ENCODE measurements around the gene BAZ2A. TPM values are rescaled to one million over a fixed set of nuclear protein-coding genes. Genes with fewer than 3 reads are reported as not detected.

The BAZ2A gene
- total and polyA plus RNA-seq, 3 donors from 2014 or later = 134 to 316 (median 250) TPM

GRCh38 chr12:56671608-56672007 lies 41.5 kb upstream of the BAZ2A start:
- whole genome bisulfite sequencing, 2 donors = 88 to 90% methylated on average over 2 of the region's 2 CpGs
- TF ChIP-seq POLR2A (IDR thresholded peaks at IDR 0.05) = no peak
- TF ChIP-seq CTCF (IDR thresholded peaks at IDR 0.05) = no peak
- DNase-seq = no peak
- Histone ChIP-seq H3K4me3 (no peak overlapping the region), H3K27me3 (no peaks in the 10 kb centered on the region), H3K9me3 (no peaks in the 10 kb centered on the region), H3K36me3 (ENCODE audit: low read depth, missing control alignments) (no peaks in the 10 kb centered on the region), H3K27ac (no peak overlapping the region), H3K4me1 (peaks cover 10% of the 10 kb centered on the region)
- intact Hi-C loops (cut with DNase I; ENCODE audit: low total_unique reads) = no loop called here

DNA sequence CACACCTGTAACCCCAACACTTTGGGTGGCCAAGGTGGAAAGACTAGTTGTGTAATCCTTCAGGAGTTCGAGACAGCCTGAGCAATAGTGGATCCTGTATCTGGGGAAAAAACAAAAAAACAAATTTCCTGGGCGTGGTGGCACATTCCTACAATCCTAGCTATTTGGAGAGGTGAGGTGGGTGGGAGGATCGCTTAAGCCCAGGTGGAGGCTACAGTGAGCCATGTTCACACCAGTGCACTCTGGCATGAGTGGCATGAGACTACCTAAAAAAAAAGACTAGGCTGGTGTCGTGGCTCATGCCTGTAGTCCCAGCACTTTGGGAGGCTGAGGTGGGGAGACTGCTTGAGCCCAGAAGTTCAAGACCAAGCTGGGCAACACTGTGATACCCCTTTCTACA lies 40.7 kb upstream of the BAZ2A start:
- intact Hi-C loops (cut with DNase I; ENCODE audit: low total_unique reads) = no loop called here
- H3K9me3 ChIP-seq = no peaks in the 10 kb centered on the region
- H3K36me3 ChIP-seq (ENCODE audit: low read depth, missing control alignments) = no peaks in the 10 kb centered on the region
- TF ChIP-seq POLR2A (IDR thresholded peaks at IDR 0.05) (no peak), CTCF (IDR thresholded peaks at IDR 0.05) (no peak)
- no peaks in the 10 kb centered on the region for H3K27me3 ChIP-seq
- WGBS, 2 donors = 91 to 93% methylated on average over 4 of the region's 4 CpGs
- no peak overlapping the region for H3K4me3 ChIP-seq
- peaks cover 5% of the 10 kb centered on the region for H3K4me1 ChIP-seq
- DNase-seq = no peak
- H3K27ac ChIP-seq = no peak overlapping the region

- H3K27ac ChIP-seq = no peak overlapping the region
- H3K4me1 ChIP-seq = no peaks in the 10 kb centered on the region
- no peak for DNase-seq
- H3K27me3 ChIP-seq = no peaks in the 10 kb centered on the region
- intact Hi-C loops (cut with DNase I; ENCODE audit: low total_unique reads) = no loop called here
- H3K9me3 ChIP-seq = no peaks in the 10 kb centered on the region
- H3K36me3 ChIP-seq (ENCODE audit: low read depth, missing control alignments) = no peaks in the 10 kb centered on the region
- no peak for TF ChIP-seq POLR2A (IDR thresholded peaks at IDR 0.05)
- no peak for TF ChIP-seq CTCF (IDR thresholded peaks at IDR 0.05)
- WGBS, 2 donors = 72 to 85% methylated on average over 2 of the region's 2 CpGs
- no peak overlapping the region for H3K4me3 ChIP-seq
Observed at GRCh38 chr12:56668197-56668457, 38.0 kb upstream of the BAZ2A start.

DNA sequence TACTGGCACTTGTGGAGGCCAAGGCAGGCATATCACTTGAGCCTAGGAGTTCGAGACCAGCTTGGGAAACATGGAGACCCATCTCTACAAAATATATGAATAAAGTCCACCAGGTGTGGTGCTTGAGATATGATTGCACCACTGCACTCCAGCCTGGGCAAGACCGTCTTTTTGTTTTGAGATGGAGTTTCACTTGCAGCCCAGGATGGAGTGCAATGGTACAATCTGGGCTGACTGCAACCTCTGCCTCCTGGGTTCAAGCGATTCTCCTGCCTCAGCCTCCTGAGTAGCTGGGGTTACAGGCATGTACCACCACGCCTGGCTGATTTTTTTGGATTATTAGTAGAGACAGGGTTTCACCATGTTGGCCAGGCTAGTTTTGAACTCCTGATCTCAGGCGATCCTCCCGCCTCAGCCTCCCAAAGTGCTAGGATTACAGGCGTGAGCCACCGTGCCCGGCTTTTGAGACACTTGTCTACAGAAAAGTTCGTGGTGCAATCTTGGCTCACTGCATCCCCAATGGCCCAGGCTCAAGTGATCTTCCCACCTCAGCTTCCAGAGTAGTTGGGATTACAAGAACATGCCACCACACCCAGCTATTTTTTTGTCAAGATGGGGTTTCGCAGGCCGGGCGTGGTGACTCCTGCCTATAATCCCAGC lies 32.0 kb upstream of the BAZ2A start:
- H3K9me3 ChIP-seq = no peaks in the 10 kb centered on the region
- no peaks in the 10 kb centered on the region for H3K4me1 ChIP-seq
- H3K27ac ChIP-seq = no peak overlapping the region
- DNase-seq = no peak
- H3K36me3 ChIP-seq (ENCODE audit: low read depth, missing control alignments) = no peaks in the 10 kb centered on the region
- intact Hi-C loops (cut with DNase I; ENCODE audit: low total_unique reads) = no loop called here
- WGBS, 2 donors = 88 to 89% methylated on average over 13 of the region's 13 CpGs
- H3K4me3 ChIP-seq = no peak overlapping the region
- H3K27me3 ChIP-seq = no peaks in the 10 kb centered on the region
- TF ChIP-seq POLR2A (IDR thresholded peaks at IDR 0.05) (no peak), CTCF (IDR thresholded peaks at IDR 0.05) (no peak)

DNA sequence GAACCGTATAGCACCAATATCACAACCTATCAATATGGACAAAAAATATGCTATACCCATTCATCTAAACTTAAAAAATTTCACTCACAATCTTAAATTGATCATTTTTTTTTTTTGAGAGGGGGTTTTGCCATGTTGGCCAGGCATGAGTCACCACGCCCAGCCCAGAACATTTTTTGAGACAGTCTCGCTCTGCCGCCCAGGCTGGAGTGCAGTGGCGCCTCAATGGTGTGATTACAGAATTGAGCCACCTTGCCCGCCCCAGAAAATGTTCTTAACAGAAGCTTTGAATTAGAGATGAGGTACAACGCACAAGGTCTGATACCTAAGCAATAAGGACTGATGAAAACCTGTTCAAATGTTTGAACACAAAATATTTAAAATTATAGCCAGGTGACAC lies 31.4 kb upstream of the BAZ2A start:
- DNase-seq = no peak
- Histone ChIP-seq H3K4me3 (no peak overlapping the region), H3K9me3 (no peaks in the 10 kb centered on the region), H3K27ac (no peak overlapping the region), H3K4me1 (no peaks in the 10 kb centered on the region), H3K27me3 (no peaks in the 10 kb centered on the region), H3K36me3 (ENCODE audit: low read depth, missing control alignments) (no peaks in the 10 kb centered on the region)
- intact Hi-C loops (cut with DNase I; ENCODE audit: low total_unique reads) = no loop called here
- TF ChIP-seq CTCF (IDR thresholded peaks at IDR 0.05) (no peak), POLR2A (IDR thresholded peaks at IDR 0.05) (no peak)
- WGBS, 2 donors = 92 to 96% methylated on average over 7 of the region's 7 CpGs
